K562 (cell line): Measurements from ENCODE around the gene NRM. TPM values are rescaled to one million over a fixed set of nuclear protein-coding genes. Genes with fewer than 3 reads are reported as not detected.

Experiments used
- MTA1 ChIP-seq: fragments of 450-650 bp; IDR thresholded peaks from 2 replicates; pipeline ENCODE4 v1.6.1; 2017; ENCODE audit warnings: borderline replicate concordance
- RERE ChIP-seq: sonication (generic); formaldehyde crosslinking; IDR thresholded peaks from 2 replicates; pipeline ENCODE4 v1.8.0; 2023; ENCODE audit warnings: missing genetic modification reagents, mild to moderate bottlenecking, borderline replicate concordance
- RNF219 ChIP-seq: fragments of 250-450 bp; sonication (Bioruptor Pico); IDR thresholded peaks from 2 replicates; pipeline ENCODE4 v1.5.0; 2022; ENCODE audit warnings: mild to moderate bottlenecking
- ZBTB40 ChIP-seq, 2 experiments: fragments of 450-650 bp in 1 of 2; sonication (generic) in 1 of 2; formaldehyde crosslinking in 1 of 2; IDR thresholded peaks; 2 replicates each; pipeline versions ENCODE4 v1.7.1 to v1.9.0; 2016 to 2022; ENCODE audit warnings: inconsistent platforms in 1 of 2, mild to moderate bottlenecking in 1 of 2, missing genetic modification reagents in 1 of 2
- ZNF398 ChIP-seq: fragments of 250-450 bp; sonication (Bioruptor Pico); IDR thresholded peaks from 2 replicates; pipeline ENCODE4 v1.8.0; 2021; ENCODE audit warnings: moderate library complexity, mild to moderate bottlenecking, inconsistent platforms
- polyA plus RNA-seq, 8 experiments: library from polyadenylated mRNA; depleted of rRNA in 4 of 8; stranded (reverse) in 5 of 8; unstranded in 3 of 8; fragments of >200 nt; fragmentation: Nextera tagmentation in 2 of 8; fragmentation: Illumina TruSeq in 1 of 8; extraction: Ambion mirVana in 2 of 8; extraction: Trizol in 1 of 8; gene quantifications; 2 replicates each; pipeline versions ENCODE4 v1.2.1 to v1.2.3, GENCODE V29; 2011 to 2014; ENCODE audit warnings: inconsistent platforms in 1 of 8, missing spikeins in 1 of 8
- total RNA-seq, 7 experiments: library from RNA; depleted of rRNA in 6 of 7; stranded (reverse); fragments of >200 nt in 6 of 7; fragmentation: Illumina TruSeq in 2 of 7; extraction: Trizol in 2 of 7; gene quantifications; 2 replicates each; pipeline versions ENCODE4 v1.2.1 to v1.2.3, GENCODE V29; 2011 to 2021; ENCODE audit warnings: low replicate concordance in 1 of 7

NRM gene
- total and polyA plus RNA-seq, 9 of the 15 experiments (the other 6 are each of a cell fraction or from before 2014, with no cell fraction given) = 9.7 to 58.2 (median 18.1) TPM

- TF ChIP-seq RNF219 (CRISPR knock-in tag) (no peak), ZBTB40 (IDR thresholded peaks at IDR 0.05) (peak; percentile 30; the same call in 1 of the 2 replicates), ZBTB40 (CRISPR knock-in tag; IDR thresholded peaks at IDR 0.05) (no peak), MTA1 (peak; percentile 58; the same call in 1 of the 2 replicates), RERE (no peak), ZNF398 (CRISPR knock-in tag) (no peak)
These were observed 29.3 kb upstream of the NRM start, which contains the start of gene TUBB (continued) for GRCh38 chr6:30719791-30720737.
